HFFc6 (cell line): ENCODE data around the gene TPX2. TPM values are rescaled to one million over a fixed set of nuclear protein-coding genes. Genes with fewer than 3 reads are reported as not detected.

Source experiments
- DNase-seq: peaks from one replicate; pipeline ENCODE4 v3.0.0-alpha.2; 2018
- H3K27ac Mint-ChIP-seq: 2 replicates; pipeline ENCODE4 v1.8.0; 2020; ENCODE audit warnings: mild to moderate bottlenecking, mixed read lengths
- H3K27me3 Mint-ChIP-seq: 2 replicates; pipeline ENCODE4 v1.8.0; 2021; ENCODE audit warnings: mild to moderate bottlenecking, moderate library complexity, mixed read lengths; ENCODE audit not compliant: insufficient read depth
- H3K36me3 Mint-ChIP-seq: 2 replicates; pipeline ENCODE4 v1.8.0; 2021; ENCODE audit warnings: low read depth, mixed read lengths
- H3K4me1 Mint-ChIP-seq: 2 replicates; pipeline ENCODE4 v1.8.0; 2020; ENCODE audit warnings: low read depth, mixed read lengths
- H3K4me3 Mint-ChIP-seq: 2 replicates; pipeline ENCODE4 v1.8.0; 2020; ENCODE audit warnings: mild to moderate bottlenecking, moderate library complexity, mixed read lengths
- H3K9me3 Mint-ChIP-seq: 2 replicates; pipeline ENCODE4 v1.8.0; 2020; ENCODE audit warnings: mild to moderate bottlenecking, mixed read lengths
- CTCF ChIP-seq: fragments of 200-600 bp; sonication (generic); IDR thresholded peaks from 2 replicates; pipeline ENCODE4 v1.5.0; 2021; ENCODE audit warnings: antibody characterized with exemption, mild to moderate bottlenecking
- total RNA-seq, 6 experiments: library from RNA; stranded (reverse); fragmentation: NEBNext Ultra II Directional; extraction: Animal tissue kit (Norgen Biotek cat#: 25700); gene quantifications; 2 replicates in 1 of 6; 3 replicates in 5 of 6; pipeline ENCODE4 v1.2.3, GENCODE V29; 2021

The TPX2 gene
- total RNA-seq, 6 experiments from 2014 or later, result 51.0 to 117 (median 107) TPM

- H3K27ac Mint-ChIP-seq, result no peak overlapping the region
- no peak for DNase-seq
- TF ChIP-seq CTCF, result no peak
- H3K27me3 Mint-ChIP-seq, result no peaks in the 10 kb centered on the region; the same call in 1 of the 2 replicates
- peaks cover 44% of the 10 kb centered on the region for H3K36me3 Mint-ChIP-seq
- H3K4me3 Mint-ChIP-seq, result no peak overlapping the region
- no peaks in the 10 kb centered on the region for H3K9me3 Mint-ChIP-seq
- H3K4me1 Mint-ChIP-seq, result no peaks in the 10 kb centered on the region
Observed at GRCh38 chr20:31801508-31801907, 62.4 kb downstream of the TPX2 start.

GRCh38 chr20:31803552-31804291 is 64.6 kb downstream of the TPX2 start:
- TF ChIP-seq CTCF, result no peak
- H3K9me3 Mint-ChIP-seq, result no peaks in the 10 kb centered on the region
- DNase-seq, result no peak
- no peaks in the 10 kb centered on the region for H3K4me1 Mint-ChIP-seq
- no peak overlapping the region for H3K4me3 Mint-ChIP-seq
- peaks cover 28% of the 10 kb centered on the region for H3K36me3 Mint-ChIP-seq
- H3K27me3 Mint-ChIP-seq, result no peaks in the 10 kb centered on the region; the same call in 1 of the 2 replicates
- H3K27ac Mint-ChIP-seq, result no peak overlapping the region

GRCh38 chr20:31806564-31807355 is 67.7 kb downstream of the TPX2 start:
- TF ChIP-seq CTCF, result no peak
- H3K4me1 Mint-ChIP-seq, result peaks cover 26% of the 10 kb centered on the region
- no peak overlapping the region for H3K4me3 Mint-ChIP-seq
- H3K27ac Mint-ChIP-seq, result peak overlapping the region; percentile 26; the same call in 1 of the 2 replicates
- H3K27me3 Mint-ChIP-seq, result no peaks in the 10 kb centered on the region; the same call in none of the 2 replicates
- H3K36me3 Mint-ChIP-seq, result peaks cover 9% of the 10 kb centered on the region; the same call in 1 of the 2 replicates
- H3K9me3 Mint-ChIP-seq, result no peaks in the 10 kb centered on the region
- no peak for DNase-seq

- DNase-seq, result no peak
- TF ChIP-seq CTCF, result no peak
- peak overlapping the region; percentile 19; the same call in 1 of the 2 replicates for H3K27ac Mint-ChIP-seq
Observed at GRCh38 chr20:31808481-31808880, 69.4 kb downstream of the TPX2 start.

GRCh38 chr20:31809661-31810060 is 70.6 kb downstream of the TPX2 start:
- peaks cover 9% of the 10 kb centered on the region; the same call in 1 of the 2 replicates for H3K36me3 Mint-ChIP-seq
- DNase-seq, result no peak
- H3K4me1 Mint-ChIP-seq, result peaks cover 39% of the 10 kb centered on the region
- H3K9me3 Mint-ChIP-seq, result no peaks in the 10 kb centered on the region
- no peak overlapping the region for H3K4me3 Mint-ChIP-seq
- no peaks in the 10 kb centered on the region; the same call in 1 of the 2 replicates for H3K27me3 Mint-ChIP-seq
- TF ChIP-seq CTCF, result no peak
- peak overlapping the region; percentile 90 for H3K27ac Mint-ChIP-seq

More at GRCh38 chr20:31808481-31808880, 69.4 kb downstream of the TPX2 start:
- no peaks in the 10 kb centered on the region; the same call in 1 of the 2 replicates for H3K27me3 Mint-ChIP-seq
- H3K4me3 Mint-ChIP-seq, result no peak overlapping the region
- H3K36me3 Mint-ChIP-seq, result peaks cover 9% of the 10 kb centered on the region; the same call in 1 of the 2 replicates
- peaks cover 39% of the 10 kb centered on the region for H3K4me1 Mint-ChIP-seq
- H3K9me3 Mint-ChIP-seq, result no peaks in the 10 kb centered on the region
